ENCODE measurements around the gene MFGE8.

GRCh38 chr15:88888719-88889118 lies 24.5 kb downstream of the MFGE8 start:
- TF ChIP-seq CTCF (IDR thresholded peaks at IDR 0.05; ENCODE audit: insufficient read depth, low read length, poor library complexity, severe bottlenecking), result no peak
- TF ChIP-seq EZH2phosphoT487 (conservative IDR thresholded peaks at IDR 0.05; ENCODE audit: low read length), result no peak
